Stimulated activated CD4-positive, alpha-beta T cell treated with anti-CD3 and anti-CD28 coated beads, TNF-alpha, amount 100 ng/mL, for 1 hour (primary cell): ENCODE data around the gene ZFP3.
"Not testable (repeated sequence)": the region's sequence is repeated elsewhere in the genome, so short reads cannot be mapped to it uniquely, and the experiment has no call there.

Source experiments
- DNase-seq, 3 donors: peaks; one replicate each; pipeline ENCODE4 v3.0.0-alpha.2; 2020; ENCODE audit warnings: low read depth in 3 of 3, low spot score in 1 of 3

ZFP3 gene

DNA sequence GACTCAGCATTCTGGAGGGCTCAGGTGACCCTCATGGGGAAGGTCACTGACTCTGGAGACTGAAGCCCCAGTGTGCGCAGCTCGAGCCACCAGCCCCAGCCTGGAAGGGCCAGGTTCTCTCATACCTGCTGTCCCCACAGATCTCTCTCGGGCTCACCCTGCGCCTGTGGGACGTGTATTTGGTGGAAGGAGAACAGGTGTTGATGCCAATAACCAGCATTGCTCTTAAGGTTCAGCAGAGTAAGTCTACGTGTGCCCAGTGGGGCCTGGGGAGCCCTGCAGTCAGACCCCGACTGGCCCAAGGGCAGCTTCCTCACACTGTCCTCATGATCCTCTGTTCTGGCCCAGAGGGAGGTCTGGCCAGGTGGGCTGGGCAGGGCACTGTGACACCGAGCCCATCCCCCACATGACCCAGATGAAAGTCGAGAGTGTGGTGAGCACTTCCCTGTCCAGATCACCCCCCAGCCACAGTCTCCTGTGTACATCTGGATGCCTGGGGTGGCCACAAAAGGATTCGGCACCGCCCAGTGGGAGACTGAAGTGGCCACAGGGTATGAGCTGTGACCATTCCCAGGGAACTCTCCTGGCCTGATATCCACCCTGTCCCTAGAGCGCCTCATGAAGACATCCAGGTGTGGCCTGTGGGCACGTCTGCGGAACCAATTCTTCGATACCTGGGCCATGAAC, 59.4 kb downstream of the ZFP3 start:
- not testable (repeated sequence) for DNase-seq

DNA sequence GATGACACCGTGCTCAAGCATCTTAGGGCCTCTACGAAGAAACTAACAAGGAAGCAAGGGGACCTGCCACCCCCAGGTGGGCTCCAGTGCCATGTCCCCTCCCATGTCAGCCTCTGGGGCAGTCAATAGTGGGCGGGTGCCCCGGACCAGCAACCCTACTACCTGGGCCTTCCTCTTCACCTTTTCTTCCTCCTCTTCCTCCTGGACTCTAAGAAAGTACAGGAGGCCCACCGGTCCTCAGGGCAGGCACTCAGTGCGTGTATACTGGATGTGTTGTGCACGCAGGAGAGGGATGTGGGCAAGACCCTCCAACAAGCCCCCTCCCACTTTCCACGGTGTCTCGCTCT, 59.9 kb downstream of the ZFP3 start:
- DNase-seq = not testable (repeated sequence)

DNA sequence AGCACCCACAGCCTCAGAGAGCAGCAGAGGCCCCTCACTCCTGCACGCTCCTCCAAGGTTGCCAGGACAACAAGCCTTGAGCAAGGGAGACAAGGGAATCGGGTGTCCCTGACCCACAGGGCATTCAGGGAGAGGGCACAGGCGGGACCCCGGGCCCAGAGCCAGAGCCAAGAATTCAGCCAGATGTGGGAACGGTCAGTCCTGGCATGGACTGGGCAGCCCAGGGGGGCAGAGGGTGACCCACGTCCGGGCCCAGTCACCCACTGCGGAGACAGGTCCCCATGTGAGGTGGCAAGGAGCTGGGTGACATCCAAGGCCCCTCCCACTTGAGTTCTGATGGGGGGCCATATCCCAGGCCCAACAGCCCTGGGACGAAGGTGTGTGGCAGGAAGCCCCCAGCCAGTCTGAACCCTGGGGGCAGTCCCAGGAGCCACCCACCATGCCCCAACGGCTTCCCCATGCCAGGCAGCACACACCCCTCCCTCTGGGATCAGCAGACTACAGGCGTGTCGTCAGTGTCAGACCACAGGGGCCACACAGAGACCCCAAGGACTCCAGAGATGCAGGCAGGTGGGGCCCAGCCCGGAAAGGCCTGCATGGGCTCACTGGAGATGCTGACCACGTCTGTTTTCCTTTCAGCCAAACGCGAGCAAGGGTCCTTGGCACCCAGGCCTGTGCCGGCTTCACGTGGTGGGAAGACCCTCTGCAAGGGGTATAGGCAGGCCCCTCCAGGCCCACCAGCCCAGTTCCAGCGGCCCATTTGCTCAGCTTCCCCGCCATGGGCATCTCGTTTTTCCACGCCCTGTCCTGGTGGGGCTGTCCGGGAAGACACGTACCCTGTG, 60.6 kb downstream of the ZFP3 start:
- no peak for DNase-seq

DNA sequence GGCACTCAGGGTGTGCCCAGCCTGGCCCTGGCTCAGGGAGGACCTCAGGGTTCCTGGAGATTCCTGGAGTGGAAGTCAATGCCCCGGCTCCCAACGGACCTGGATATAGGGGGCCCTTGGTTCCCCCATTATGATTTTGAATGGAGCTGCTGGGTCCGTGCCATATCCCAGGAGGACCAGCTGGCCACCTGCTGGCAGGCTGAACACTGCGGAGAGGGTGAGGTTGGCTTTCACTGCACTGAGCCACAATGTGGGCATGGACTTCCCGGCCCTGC, 61.1 kb downstream of the ZFP3 start:
- DNase-seq = no peak

DNA sequence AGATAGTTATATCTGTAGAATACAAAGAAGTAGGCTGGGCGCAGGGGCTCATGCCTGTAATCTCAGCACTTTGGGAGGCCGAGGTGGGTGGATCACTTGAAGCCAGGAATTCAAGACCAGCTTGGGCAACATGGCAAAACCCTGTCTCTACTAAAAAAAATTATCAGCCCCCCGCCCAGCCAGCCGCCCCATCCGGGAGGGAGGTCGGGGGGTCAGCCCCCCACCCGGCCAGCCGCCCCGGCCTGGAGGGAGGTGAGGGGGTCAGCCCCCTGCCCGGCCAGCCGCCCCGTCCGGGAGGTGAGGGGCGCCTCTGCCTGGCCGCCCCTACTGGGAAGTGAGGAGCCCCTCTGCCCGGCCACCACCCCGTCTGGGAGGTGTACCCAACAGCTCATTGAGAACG, 64.6 kb downstream of the ZFP3 start:
- DNase-seq = not testable (repeated sequence)
